Left kidney (tissue), 2 donors: ENCODE results near the gene EPHB1. TPM values are rescaled to one million over a fixed set of nuclear protein-coding genes. Genes with fewer than 3 reads are reported as not detected.
"Not testable (repeated sequence)": the region's sequence is repeated elsewhere in the genome, so short reads cannot be mapped to it uniquely, and the experiment has no call there.

ENCODE experiments used
- DNase-seq: peaks from one replicate; pipeline ENCODE4 v3.0.0-alpha.2; 2013
- polyA plus RNA-seq: library from polyadenylated mRNA; unstranded; fragments of 120-200 nt; gene quantifications from one replicate; pipeline ENCODE4 v1.2.1, GENCODE V29; 2013; ENCODE audit not compliant: insufficient read length

The EPHB1 gene
- polyA plus RNA-seq, 1 donor: 5.9 TPM

DNA sequence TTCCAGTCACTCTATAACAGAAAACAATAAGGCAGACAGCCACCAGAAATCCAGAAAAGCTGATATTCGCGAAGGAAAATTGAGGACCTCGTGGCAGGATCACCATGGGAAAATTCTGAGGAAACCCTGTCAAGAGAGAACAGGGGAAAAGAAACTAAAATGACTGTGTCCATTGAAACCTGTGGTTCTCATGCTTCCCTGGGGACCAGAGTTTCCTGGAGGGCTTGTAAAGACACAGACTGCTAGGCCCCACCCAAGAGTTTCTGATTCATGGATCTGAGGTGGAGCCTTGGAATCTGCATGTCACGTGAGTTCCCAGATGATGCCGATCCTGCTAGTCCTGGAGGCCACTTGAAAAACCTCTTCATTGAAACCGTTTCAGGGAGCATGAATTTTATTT is 420.5 kb downstream of the EPHB1 start:
- no peak for DNase-seq

DNA sequence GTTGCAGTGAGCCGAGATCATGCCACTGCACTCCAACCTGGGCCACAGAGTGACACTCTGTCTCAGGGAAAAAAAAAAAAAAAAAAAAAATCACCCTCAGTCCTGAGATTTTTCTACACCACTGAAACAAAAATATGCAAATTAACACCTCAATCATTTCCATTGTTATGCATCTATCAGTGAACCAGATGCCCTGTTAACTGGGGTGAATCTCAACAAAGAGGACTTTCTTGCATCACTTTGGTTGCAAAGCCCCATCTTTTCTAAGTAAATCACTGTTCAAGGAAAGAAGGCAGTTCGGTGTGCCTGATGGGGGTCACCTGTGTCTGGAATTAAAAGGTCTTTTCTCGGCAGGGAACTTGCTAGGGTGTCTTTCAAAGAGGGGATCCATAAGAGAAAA is 421.6 kb downstream of the EPHB1 start:
- DNase-seq: no peak

DNA sequence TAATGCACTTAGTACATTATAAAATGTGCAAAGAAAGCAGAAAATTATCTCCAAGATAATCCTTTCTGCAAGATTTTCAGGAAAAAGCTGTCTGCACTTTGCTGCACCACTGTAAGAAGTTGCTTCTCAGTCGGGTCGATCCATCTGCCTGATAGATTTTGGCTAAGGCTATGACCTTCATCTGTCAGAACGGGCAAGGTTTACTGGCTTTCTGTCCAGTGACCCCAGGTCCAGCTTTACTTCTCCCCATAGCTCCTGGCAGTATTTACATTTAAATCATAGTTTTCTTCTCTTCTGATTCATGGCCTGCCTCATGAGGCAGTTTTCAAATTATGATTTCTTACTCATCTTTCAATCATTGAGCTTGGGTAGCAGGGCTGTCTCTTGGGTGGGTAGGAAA is 422.7 kb downstream of the EPHB1 start:
- no peak for DNase-seq

DNA sequence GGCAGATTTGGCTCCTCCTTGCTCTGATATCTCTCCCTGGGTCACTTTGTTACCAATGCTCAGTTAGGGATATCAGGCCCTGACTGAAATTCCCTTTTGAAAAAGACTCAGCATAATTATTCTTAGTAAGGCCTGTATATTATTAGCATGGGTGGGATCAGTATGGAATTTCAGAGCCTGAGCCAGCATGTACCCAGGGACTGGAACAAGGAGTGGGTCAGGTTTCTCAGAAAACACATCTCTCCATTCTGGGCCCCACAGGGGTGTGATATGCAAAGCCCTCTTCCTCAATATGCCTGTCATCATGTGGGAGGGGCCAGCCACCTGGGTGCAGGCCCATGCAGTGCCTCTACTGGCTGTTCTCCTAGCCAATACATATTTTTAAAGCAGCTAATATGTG is 423.2 kb downstream of the EPHB1 start:
- DNase-seq: peak; percentile 24

DNA sequence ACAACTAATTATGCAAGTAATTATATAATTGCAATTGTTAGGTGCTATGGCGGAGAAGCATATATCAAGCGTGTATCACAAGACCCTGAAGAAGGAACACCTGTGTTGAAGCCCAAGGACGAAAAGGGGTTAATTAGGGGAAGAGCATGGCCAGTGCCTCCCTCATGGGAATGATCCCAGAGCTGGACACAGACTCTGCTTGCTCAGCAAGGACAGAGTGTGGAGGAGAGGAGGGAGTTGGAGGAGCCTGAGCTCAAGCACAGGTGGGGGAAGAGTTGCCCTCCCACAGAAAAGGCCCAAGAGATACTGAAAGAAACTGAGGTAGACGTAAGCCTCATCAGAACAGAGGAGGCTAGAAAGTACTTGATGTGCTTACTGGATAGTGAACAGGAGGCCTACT is 423.7 kb downstream of the EPHB1 start:
- DNase-seq: no peak

DNA sequence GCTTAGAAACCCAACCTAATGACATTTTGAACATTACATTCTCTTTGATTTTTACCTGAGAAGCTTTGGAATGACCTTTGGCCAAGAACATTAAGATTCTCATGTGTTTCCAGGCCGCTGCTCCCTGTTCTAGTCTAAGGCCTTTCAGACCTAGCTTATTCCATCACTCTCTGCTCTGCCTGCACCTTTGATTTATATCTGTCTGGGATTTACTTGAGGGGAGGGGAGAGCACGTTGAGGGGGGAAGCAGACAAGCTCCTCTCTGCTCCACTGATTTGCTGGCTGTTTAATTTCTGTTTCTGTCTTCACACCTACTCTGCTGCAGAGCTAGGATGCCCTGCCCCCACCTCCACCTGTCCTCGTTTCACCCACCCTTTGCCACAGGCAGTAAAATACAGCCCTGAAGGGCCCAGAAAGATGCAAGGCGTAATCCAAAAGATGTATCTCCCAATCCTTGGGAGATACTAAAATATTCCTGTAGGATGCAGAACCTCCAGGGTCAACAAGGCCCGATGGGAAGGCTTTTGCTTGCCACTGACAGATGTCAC is 429.8 kb downstream of the EPHB1 start:
- DNase-seq: no peak

DNA sequence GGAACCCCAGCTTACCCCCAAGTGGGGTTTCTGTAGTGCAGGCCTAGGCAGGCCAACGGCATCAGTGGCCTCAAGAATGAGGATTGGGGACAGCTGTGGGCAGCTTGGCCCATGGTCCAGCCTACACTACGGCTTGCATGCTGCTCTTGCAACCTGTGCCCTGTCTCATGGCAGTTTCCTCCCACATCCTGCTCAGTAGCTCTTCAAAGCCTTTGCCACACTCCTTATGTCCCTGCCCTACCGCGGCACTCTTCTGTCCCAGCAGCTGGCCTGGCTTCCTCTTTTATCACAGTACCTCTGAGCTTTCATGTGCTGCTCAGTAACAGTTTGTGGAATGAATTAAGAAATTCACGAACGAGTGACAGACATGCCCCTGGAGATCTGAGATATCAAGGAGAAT is 431.0 kb downstream of the EPHB1 start:
- no peak for DNase-seq

DNA sequence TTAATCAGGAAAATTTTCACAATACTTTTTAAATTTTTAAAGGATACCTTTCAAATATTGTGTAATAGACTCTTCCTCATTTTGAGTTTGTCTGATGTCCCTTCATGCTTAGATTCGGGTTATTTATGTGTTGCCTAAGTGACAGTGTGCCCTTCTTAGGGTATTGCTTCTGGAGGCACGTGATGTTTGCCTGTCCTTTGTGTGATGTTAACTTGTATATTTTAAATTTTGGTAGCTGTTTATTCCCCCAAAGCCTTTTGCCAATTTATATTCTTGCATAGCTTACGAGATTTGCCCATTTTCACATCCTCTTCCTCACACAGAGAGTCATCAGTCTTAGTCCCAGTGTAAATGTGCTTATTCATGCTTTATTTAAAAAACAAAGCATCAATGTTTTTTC is 433.1 kb downstream of the EPHB1 start:
- DNase-seq: no peak

DNA sequence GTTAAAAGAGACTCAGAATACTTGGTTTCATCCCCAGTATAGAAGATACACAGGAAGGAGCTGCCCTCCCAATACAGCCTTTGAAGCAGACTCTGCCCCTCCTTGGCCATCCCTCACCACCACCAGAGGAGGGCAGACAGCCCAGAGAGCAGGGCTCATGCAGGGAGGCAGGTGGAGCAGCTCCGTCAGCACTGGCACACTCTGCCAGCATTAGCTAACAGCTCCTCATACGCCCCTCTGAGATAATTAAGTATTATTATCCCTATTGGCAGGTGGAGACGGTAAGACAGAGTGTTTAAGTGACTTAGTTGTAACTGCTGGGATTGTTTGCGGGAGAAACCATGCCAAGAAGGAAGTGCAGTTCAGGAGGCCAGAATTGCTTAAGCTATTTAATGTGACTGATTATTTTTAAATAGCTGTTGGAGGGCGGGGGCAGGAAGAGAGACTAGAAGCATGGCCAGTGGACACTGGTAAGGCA is 434.0 kb downstream of the EPHB1 start:
- DNase-seq: no peak

DNA sequence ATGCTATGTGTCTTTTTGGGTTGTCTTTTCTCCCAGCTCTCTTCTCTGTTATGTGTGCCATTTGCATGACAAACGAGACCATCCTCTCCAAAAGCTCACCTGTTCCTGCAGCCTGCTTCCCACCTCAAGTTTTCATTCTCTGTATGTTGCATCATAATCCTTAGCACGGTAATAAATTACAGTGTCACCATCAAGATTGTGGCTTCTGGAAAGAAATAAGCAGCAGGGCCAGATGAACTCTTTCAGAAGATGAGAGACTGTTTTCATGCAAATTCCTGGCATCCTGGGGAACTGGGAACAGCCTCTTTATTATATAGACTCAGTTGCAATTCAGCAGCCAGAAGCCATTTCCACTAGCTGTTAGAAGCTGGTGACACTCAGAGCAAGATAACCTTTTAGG is 436.7 kb downstream of the EPHB1 start:
- DNase-seq: no peak

DNA sequence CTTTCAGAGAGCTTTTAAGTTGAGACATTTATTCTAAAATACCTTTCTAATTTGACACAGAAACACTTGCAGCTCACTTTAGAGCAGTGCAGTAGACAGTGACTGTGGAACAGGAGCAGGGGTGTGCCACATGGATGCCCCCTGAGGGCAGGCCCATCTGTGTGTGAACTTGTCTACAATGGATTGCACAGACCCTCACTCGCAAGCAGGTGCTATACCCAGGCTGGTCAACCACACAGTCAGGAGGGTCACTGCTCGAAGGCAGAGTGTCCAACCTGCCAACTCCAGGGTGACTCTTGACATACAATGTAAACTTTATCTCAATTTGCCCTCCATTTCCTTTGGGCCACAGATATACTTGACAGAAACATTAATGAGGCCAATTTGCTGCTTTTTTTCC is 437.2 kb downstream of the EPHB1 start:
- no peak for DNase-seq

DNA sequence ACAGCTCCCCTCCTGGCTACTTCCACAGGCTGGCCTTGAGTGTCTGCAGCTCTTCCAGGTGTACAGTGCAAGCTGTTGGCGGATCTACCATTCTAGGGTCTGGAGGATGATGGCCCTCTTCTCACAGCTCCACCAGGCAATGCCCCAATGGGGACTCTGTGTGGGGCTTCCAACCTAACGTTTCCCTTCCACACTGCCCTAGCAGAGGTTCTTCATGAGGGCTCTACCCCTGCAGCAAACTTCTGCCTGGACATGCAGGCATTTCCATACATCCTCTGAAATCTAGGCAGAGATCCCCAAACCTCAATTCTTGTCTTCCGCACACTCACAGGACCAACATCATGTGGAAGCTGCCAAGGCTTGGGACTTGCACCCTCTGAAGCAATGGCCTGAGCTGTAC is 438.4 kb downstream of the EPHB1 start:
- not testable (repeated sequence) for DNase-seq

DNA sequence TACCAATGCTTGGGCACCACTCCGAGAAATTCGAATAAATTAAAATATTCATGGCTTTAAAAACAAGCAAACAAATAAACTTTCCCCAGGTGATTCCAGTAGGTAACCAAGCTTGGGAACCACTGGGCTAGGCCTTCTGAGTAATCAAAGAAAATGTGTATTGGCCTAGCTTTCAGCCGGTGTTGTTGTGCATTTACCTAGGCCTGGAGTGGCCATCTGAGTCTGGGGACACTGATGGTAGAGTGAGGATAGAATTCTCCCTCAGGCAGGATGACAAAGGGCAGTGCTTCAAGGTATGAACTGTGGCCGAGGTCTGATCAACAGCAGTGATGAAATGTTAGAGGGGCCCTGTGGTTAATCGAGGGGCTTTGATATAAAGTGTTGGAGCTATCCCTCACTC is 440.5 kb downstream of the EPHB1 start:
- DNase-seq: no peak

DNA sequence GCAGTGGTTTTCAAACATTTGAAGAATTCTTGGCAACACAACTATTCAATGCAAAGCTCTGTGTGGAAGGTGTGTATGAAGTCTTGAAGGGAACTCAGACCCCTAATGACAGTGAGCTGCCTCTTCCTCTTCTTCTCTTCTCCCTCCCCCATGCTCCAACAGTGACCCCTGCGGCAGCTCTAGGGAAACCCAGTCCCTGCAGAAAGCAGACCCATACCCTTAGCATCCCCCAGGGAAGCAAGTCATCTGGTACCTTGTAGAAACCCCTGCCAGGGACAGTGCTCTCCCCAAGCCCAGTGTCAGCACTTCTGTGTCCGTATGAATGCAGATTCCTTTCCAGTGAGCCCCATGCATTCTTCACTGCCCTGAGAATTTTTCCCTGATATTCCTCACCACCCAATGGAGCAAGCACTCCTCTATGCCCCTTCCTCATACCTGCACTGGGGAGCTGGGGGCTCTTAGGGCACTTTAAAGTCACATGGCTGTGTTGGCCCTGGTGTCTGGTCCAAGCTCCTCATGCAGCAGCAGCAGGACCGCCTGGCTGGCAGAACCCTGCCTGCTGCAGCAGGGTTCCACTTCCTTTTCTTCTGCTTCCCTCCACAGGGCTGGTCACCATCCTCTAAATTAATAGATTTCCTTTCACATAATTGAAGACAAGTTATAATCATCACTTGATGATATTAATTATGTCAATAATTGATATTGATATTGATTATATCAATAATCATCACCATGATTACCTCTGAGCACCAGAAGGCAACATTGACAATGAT is 442.5 kb downstream of the EPHB1 start:
- DNase-seq: no peak

DNA sequence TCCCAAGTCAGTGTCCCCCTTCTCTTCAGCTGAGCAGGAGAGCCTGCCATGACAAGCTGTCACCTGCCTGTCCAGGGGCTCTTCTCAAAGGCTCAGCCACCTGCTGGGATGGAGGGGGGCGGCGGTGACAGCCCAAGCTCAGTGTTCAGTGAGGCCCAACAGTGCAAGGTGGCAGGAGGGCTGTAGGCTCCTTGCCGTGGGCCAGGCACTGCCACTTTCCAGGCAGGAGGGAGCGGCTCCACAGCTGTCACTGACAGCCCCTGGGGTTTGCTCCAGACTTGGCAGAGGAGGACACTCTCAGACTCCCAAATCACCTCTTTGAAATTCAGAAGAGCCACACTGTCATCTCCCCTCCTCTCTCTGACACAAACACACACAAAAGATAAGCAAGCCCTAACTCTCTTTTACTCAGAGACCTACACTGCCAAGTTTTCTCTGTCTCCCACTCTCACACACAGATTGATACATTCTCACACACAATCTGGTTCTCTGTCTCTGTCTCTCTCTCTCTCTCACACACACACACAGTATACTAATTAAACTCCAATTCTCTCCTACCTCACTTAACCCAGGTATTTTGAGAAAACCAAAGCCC is 443.3 kb downstream of the EPHB1 start:
- DNase-seq: no peak

DNA sequence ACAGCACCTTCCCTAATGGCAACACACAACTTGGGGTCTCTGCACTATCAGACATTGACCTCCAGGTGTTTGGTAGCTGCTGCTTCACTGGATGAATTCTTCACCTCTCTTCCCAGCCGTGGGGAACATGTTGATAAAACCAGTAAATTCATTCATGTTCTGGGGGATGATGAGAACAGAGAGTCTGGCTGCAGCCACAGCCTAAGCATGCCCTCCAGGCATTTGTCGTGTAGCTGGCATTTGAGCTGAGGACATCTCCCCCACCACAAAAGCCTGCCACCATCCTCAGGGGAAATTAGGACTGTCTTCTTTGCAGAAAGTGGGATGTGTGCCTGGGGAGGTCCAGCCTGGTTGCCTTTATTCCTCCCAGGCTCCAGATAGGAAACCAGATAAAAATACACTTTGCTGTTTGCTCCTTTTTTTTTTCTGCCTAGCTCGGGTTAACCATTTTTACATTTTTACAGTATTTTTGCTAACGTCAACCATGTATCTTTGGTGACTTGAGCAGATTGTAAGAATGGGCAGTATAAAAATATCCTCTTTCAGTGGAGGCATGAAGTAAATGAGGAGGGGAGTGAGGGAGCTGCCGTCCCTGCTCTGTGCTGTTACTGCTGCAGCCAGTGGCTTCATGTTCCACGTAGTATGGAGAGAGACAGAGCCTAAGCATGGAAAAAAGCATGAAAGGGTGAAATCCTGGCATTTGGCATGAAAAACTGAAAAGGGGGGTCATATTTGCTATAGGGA is 444.0 kb downstream of the EPHB1 start:
- DNase-seq: no peak

DNA sequence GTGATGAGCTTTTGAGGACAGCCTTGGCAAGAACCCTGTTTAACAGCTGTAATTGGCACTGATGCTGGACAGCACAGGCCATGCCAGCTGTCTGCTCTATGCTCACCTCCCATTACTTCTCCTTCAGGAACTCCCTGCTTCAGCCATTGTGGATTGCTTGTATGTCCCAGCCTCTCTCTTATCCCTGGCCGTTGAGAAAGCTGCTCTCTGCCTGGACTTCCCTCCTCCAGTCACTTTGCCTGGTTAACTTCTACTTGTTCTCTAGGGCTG is 444.5 kb downstream of the EPHB1 start:
- no peak for DNase-seq

DNA sequence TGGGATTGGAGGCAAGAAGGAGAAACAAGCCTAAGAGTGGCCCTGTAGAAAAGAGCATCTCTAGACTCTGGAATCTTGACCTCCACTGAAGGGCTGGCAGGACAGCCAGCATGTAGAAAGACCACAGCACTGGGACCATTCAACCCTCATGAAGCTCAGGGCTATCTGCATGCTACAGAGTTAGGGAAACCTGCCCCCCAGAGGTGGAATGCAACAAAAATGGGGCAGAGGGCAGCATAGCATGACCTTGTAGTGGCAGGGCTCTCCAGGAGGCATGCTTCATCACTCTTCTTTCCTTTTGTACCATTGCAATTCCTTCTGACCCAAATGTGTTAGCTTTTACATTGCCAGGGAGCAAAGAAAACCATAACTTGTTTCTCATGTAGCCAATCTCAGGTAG is 445.4 kb downstream of the EPHB1 start:
- DNase-seq: no peak

DNA sequence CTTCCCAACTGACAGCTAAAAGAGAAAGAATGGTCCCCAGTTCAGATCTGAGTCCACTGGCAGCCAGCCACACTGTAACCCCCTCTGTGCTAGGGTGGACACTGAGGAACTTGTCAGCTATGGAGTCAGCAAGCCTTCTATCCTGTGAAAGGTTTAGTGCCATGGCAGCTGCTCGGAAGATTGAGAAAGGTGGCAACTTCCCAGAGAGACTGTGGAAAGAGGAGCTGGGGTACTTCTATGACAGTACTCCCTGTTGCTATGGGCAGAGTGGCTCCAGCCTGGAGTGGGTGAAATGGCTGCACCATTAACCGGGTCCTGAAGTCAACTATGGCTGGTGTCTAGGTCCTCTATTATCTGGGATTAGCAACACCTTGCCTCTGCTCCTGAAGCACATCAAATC is 447.2 kb downstream of the EPHB1 start:
- DNase-seq: no peak

DNA sequence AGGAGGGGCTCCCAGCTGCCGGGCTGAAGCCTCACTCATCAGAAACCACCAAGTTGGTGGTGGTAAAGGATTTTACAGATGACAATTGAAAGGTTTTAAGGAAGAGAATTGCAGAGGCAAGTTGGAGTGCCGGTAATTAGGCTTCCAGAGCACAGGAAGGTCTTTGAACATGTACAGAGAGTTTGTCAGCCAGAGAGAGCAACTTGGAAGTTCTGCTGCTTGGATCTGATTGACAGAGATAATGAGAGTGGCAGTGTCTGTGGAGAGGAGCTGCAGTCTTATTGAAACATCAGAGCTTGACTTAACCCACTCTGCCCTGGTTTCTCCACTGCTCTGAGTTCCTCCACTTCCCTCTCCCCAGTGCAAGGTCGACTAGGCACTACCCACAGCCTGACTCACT is 448.6 kb downstream of the EPHB1 start:
- no peak for DNase-seq

DNA sequence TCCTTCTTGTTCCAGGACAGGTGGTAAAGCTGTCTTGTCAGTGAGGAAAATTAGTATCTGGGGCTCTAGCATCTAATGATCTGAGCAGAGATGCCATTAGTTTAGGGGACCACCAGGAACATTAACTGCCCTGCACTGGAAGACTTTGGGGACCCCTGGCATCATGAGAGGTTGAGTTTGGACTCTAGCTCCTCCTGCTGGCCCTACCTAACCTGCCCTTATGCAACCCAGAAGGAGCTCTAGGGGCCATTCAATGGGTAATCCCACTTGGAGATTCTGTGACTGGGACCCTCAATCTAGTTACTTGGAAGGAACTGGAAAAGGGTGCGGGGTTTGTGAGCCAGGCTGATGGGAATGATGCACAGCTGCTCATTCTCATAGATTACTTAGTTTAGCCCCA is 451.0 kb downstream of the EPHB1 start:
- no peak for DNase-seq

DNA sequence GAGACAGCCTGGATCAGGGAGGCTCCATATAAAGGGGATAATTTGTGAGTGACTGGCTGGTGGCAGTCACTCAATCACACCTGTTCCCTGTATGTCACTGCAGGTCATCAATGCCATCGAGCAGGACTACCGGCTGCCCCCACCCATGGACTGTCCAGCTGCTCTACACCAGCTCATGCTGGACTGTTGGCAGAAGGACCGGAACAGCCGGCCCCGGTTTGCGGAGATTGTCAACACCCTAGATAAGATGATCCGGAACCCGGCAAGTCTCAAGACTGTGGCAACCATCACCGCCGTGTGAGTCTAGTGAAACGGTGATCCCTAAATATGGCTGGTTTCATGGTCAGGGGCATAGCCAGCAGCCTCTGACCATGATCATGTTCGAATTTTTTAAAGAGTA is 453.2 kb downstream of the EPHB1 start:
- no peak for DNase-seq

DNA sequence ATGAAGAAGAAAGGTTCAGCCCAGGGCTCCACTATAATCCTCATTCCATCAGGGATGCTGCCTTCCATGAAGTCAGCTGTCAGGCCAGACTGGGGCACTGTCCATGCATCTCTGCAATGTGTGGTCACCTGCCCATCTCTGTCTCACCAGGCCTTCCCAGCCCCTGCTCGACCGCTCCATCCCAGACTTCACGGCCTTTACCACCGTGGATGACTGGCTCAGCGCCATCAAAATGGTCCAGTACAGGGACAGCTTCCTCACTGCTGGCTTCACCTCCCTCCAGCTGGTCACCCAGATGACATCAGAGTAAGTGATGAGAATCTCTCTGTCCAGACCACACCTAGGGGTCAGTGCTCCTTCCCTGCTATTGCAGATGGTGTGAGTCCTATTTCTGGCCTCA is 454.1 kb downstream of the EPHB1 start:
- no peak for DNase-seq
